Measurements from ENCODE around the gene PCDHB14.
"Not testable (repeated sequence)": the region's sequence is repeated elsewhere in the genome, so short reads cannot be mapped to it uniquely, and the experiment has no call there.

Gene PCDHB14

GRCh38 chr5:141223112-141223783, at the start of gene PCDHB14:
TSS of gene PCDHB14 (plus strand) at chr5:141223343. CDS start at chr5:141223506, 163 bp downstream.
- DNase-seq: no peak

GRCh38 chr5:141174291-141175104, 48.6 kb upstream of the PCDHB14 start:
- not testable (repeated sequence) for DNase-seq

GRCh38 chr5:141175933-141176332, 47.2 kb upstream of the PCDHB14 start:
- no peak for DNase-seq

GRCh38 chr5:141177577-141178191, 45.5 kb upstream of the PCDHB14 start, which contains the start of gene PCDHB8:
TSS of gene PCDHB8 (plus strand) at chr5:141177790. CDS start at chr5:141178035, 245 bp downstream.
- DNase-seq: not testable (repeated sequence)

GRCh38 chr5:141179371-141179770, 43.8 kb upstream of the PCDHB14 start:
- not testable (repeated sequence) for DNase-seq

- not testable (repeated sequence) for DNase-seq
Observed at GRCh38 chr5:141179876-141180275, 43.3 kb upstream of the PCDHB14 start.

GRCh38 chr5:141180313-141180712, 42.8 kb upstream of the PCDHB14 start:
- no peak for DNase-seq

GRCh38 chr5:141182248-141182647, 40.9 kb upstream of the PCDHB14 start, which contains the start of gene PCDHB16:
TSS of gene PCDHB16 (plus strand) at chr5:141182387. CDS start at chr5:141182560, 173 bp downstream.
- DNase-seq: no peak

- not testable (repeated sequence) for DNase-seq
Observed at GRCh38 chr5:141184117-141184855, 38.9 kb upstream of the PCDHB14 start.

GRCh38 chr5:141186897-141187512, 36.1 kb upstream of the PCDHB14 start, which contains the start of gene PCDHB9:
TSS of gene PCDHB9 (plus strand) at chr5:141187161. CDS start at chr5:141187319, 158 bp downstream.
- DNase-seq: no peak

- not testable (repeated sequence) for DNase-seq
Observed at GRCh38 chr5:141188682-141189081, 34.5 kb upstream of the PCDHB14 start.

- not testable (repeated sequence) for DNase-seq
Observed at GRCh38 chr5:141189131-141189530, 34.0 kb upstream of the PCDHB14 start.

GRCh38 chr5:141192110-141192725, 30.9 kb upstream of the PCDHB14 start, which contains the start of gene PCDHB10:
TSS of gene PCDHB10 (plus strand) at chr5:141192353. CDS start at chr5:141192553, 200 bp downstream.
- no peak for DNase-seq

GRCh38 chr5:141194332-141194731, 28.8 kb upstream of the PCDHB14 start:
- DNase-seq: not testable (repeated sequence)

GRCh38 chr5:141196363-141196762, 26.8 kb upstream of the PCDHB14 start:
- no peak for DNase-seq

- DNase-seq: no peak
Observed at GRCh38 chr5:141199359-141200235, 23.5 kb upstream of the PCDHB14 start, which contains the start of gene PCDHB11. TSS of gene PCDHB11 (plus strand) at chr5:141199627. CDS start at chr5:141199775, 148 bp downstream.

- DNase-seq: not testable (repeated sequence)
Observed at GRCh38 chr5:141201126-141201525, 22.0 kb upstream of the PCDHB14 start.

- DNase-seq: not testable (repeated sequence)
Observed at GRCh38 chr5:141201646-141202045, 21.5 kb upstream of the PCDHB14 start.

- no peak for DNase-seq
Observed at GRCh38 chr5:141208478-141208877, 14.7 kb upstream of the PCDHB14 start, which contains the start of gene PCDHB12. TSS of gene PCDHB12 (plus strand) at chr5:141208719. CDS start at chr5:141208908, 189 bp downstream.

- not testable (repeated sequence) for DNase-seq
Observed at GRCh38 chr5:141210281-141210680, 12.9 kb upstream of the PCDHB14 start.
